Hindlimb muscle (tissue), 1 donor: ENCODE measurements around the gene TMEM202. TPM values are rescaled to one million over a fixed set of nuclear protein-coding genes. Genes with fewer than 3 reads are reported as not detected.
"Not testable (repeated sequence)": the region's sequence is repeated elsewhere in the genome, so short reads cannot be mapped to it uniquely, and the experiment has no call there.

Source experiments
- DNase-seq: peaks from one replicate; pipeline ENCODE4 v3.0.0-alpha.2; 2013
- polyA plus RNA-seq: library from polyadenylated mRNA; unstranded; fragments of 120-200 nt; gene quantifications from one replicate; pipeline ENCODE4 v1.2.1, GENCODE V29; 2013; ENCODE audit not compliant: insufficient read length

Gene TMEM202
- polyA plus RNA-seq, 1 donor = not detected

GRCh38 chr15:72404356-72404755 lies 6.3 kb downstream of the TMEM202 start:
- DNase-seq = no peak

GRCh38 chr15:72404841-72405240 lies 6.7 kb downstream of the TMEM202 start:
- DNase-seq = no peak

- no peak for DNase-seq
Measured at GRCh38 chr15:72406936-72407335, 8.8 kb downstream of the TMEM202 start.

- no peak for DNase-seq
Measured at GRCh38 chr15:72411111-72411510, 13.0 kb downstream of the TMEM202 start.

GRCh38 chr15:72411544-72411943 lies 13.4 kb downstream of the TMEM202 start:
- no peak for DNase-seq

- not testable (repeated sequence) for DNase-seq
Measured at GRCh38 chr15:72413337-72413736, 15.2 kb downstream of the TMEM202 start.

- no peak for DNase-seq
Measured at GRCh38 chr15:72415304-72415703, 17.2 kb downstream of the TMEM202 start.

- DNase-seq = not testable (repeated sequence)
Measured at GRCh38 chr15:72419768-72420167, 21.7 kb downstream of the TMEM202 start.

GRCh38 chr15:72420576-72420975 lies 22.5 kb downstream of the TMEM202 start:
- DNase-seq = no peak

- DNase-seq = no peak
Measured at GRCh38 chr15:72421484-72421883, 23.4 kb downstream of the TMEM202 start.

- no peak for DNase-seq
Measured at GRCh38 chr15:72423256-72423655, 25.2 kb downstream of the TMEM202 start.

GRCh38 chr15:72426753-72427152 lies 28.6 kb downstream of the TMEM202 start:
- DNase-seq = no peak

GRCh38 chr15:72437650-72438316 lies 39.7 kb downstream of the TMEM202 start:
- DNase-seq = no peak

- not testable (repeated sequence) for DNase-seq
Measured at GRCh38 chr15:72442848-72443247, 44.7 kb downstream of the TMEM202 start.

- DNase-seq = no peak
Measured at GRCh38 chr15:72445426-72445825, 47.3 kb downstream of the TMEM202 start.

- DNase-seq = no peak
Measured at GRCh38 chr15:72450805-72451204, 52.7 kb downstream of the TMEM202 start.

- DNase-seq = no peak
Measured at GRCh38 chr15:72451224-72451623, 53.1 kb downstream of the TMEM202 start.

GRCh38 chr15:72456684-72457083 lies 58.6 kb downstream of the TMEM202 start:
- no peak for DNase-seq

Other genes starting within 250 kb of the TMEM202 start
- gene GRAMD2A, start 200.5 kb upstream of the TMEM202 start, polyA plus RNA-seq = 2.6 TPM
- 1,017 TPM for gene PKM, start 167.1 kb upstream of the TMEM202 start, polyA plus RNA-seq
- gene PARP6, start 125.8 kb upstream of the TMEM202 start, polyA plus RNA-seq = 56.4 TPM
- 2.1 TPM for gene CELF6, start 78.1 kb upstream of the TMEM202 start, polyA plus RNA-seq
- gene HEXA, start 22.3 kb upstream of the TMEM202 start, polyA plus RNA-seq = 56.7 TPM
- gene ARIH1, start 76.0 kb downstream of the TMEM202 start, polyA plus RNA-seq = 133 TPM